Caco-2 (cell line): ENCODE measurements around the gene PRMT3. TPM values are rescaled to one million over a fixed set of nuclear protein-coding genes. Genes with fewer than 3 reads are reported as not detected.

Source experiments
- BruUV-seq: library from RNA; stranded (reverse); fragments of 400-500 nt; replicated peaks from 2 replicates; lab custom pipeline; 2021; lab: Mats Ljungman, UMichigan
- CTCF ChIA-PET: fragments of 300-600 bp; sonication (Branson Sonifier 250); formaldehyde crosslinking; loops from one replicate; lab custom pipeline; 2022; ENCODE audit warnings: antibody characterized with exemption; lab: Charles Lee
- POLR2A ChIA-PET: fragments of 300-600 bp; sonication (Branson Sonifier 250); formaldehyde crosslinking; loops from one replicate; lab custom pipeline; 2022; ENCODE audit warnings: antibody characterized with exemption; lab: Charles Lee
- DNase-seq, 2 experiments: peaks; one replicate each; pipeline versions ENCODE4 v3.0.0 to v3.0.0-alpha.2; 2020 to 2022
- H3K27me3 ChIP-seq: replicated peaks from 2 replicates; pipeline ENCODE4 v1.6.0; 2011; ENCODE audit warnings: low read length; ENCODE audit not compliant: control insufficient read depth, insufficient read depth
- H3K36me3 ChIP-seq: 2 replicates; pipeline ENCODE4 v1.5.1; 2011; ENCODE audit warnings: low read length; ENCODE audit not compliant: control insufficient read depth, insufficient read depth
- H3K4me1 ChIP-seq: fragments of 250-450 bp; sonication (Bioruptor Pico); 2 replicates; pipeline ENCODE4 v1.5.1; 2020; ENCODE audit warnings: mild to moderate bottlenecking
- H3K4me3 ChIP-seq: 2 replicates; pipeline ENCODE4 v1.5.1; 2011; ENCODE audit warnings: low read depth, mild to moderate bottlenecking, control low read depth, low read length
- H3K9me3 ChIP-seq: fragments of 250-450 bp; sonication (Bioruptor Pico); 2 replicates; pipeline ENCODE4 v1.5.1; 2020; ENCODE audit warnings: mild to moderate bottlenecking, moderate library complexity
- H3K27ac Mint-ChIP-seq: one replicate; pipeline ENCODE4 v1.8.0; 2022; ENCODE audit warnings: mixed read lengths; ENCODE audit not compliant: unreplicated experiment
- H3K27me3 Mint-ChIP-seq: one replicate; pipeline ENCODE4 v1.8.0; 2022; ENCODE audit warnings: mixed read lengths; ENCODE audit not compliant: insufficient read depth, unreplicated experiment
- H3K36me3 Mint-ChIP-seq: one replicate; pipeline ENCODE4 v1.8.0; 2022; ENCODE audit warnings: mild to moderate bottlenecking, mixed read lengths; ENCODE audit not compliant: insufficient read depth, unreplicated experiment
- H3K4me1 Mint-ChIP-seq: one replicate; pipeline ENCODE4 v1.8.0; 2022; ENCODE audit warnings: low read depth, mixed read lengths; ENCODE audit not compliant: unreplicated experiment
- H3K4me3 Mint-ChIP-seq: one replicate; pipeline ENCODE4 v1.8.0; 2022; ENCODE audit warnings: mild to moderate bottlenecking, moderate library complexity, mixed read lengths; ENCODE audit not compliant: unreplicated experiment
- H3K9me3 Mint-ChIP-seq: one replicate; pipeline ENCODE4 v1.8.0; 2022; ENCODE audit warnings: mixed read lengths; ENCODE audit not compliant: unreplicated experiment
- CTCF ChIP-seq, 2 experiments: fragments of 200-600 bp in 1 of 2; IDR thresholded peaks; 1 replicate in 1 of 2; 2 replicates in 1 of 2; pipeline versions ENCODE4 v1.5.1 to v1.8.0; 2011 to 2022; ENCODE audit warnings: antibody characterized with exemption in 1 of 2, control low read depth in 1 of 2, inconsistent platforms in 1 of 2, low read depth in 1 of 2, low read length in 1 of 2, mild to moderate bottlenecking in 1 of 2, moderate library complexity in 1 of 2; ENCODE audit not compliant: insufficient read depth in 1 of 2, severe bottlenecking in 1 of 2, unreplicated experiment in 1 of 2
- intact Hi-C: fragments of 100-400 bp; cut with micrococcal nuclease; formaldehyde crosslinking; loops from one replicate; pipeline ENCODE4 v1.10.0; 2022; ENCODE audit not compliant: unreplicated experiment
- total RNA-seq: library from RNA; stranded (reverse); gene quantifications from 2 replicates; pipeline ENCODE4 v1.2.3, GENCODE V29; 2022

PRMT3 gene
- total RNA-seq, 1 experiment from 2014 or later: 26.1 TPM

GRCh38 chr11:20452585-20452984 lies 65.1 kb downstream of the PRMT3 start:
- no peak overlapping the region for H3K4me3 Mint-ChIP-seq
- Histone ChIP-seq H3K27me3 (no peaks in the 10 kb centered on the region), H3K4me3 (no peak overlapping the region), H3K36me3 (no peaks in the 10 kb centered on the region), H3K4me1 (no peaks in the 10 kb centered on the region), H3K9me3 (no peaks in the 10 kb centered on the region)
- TF ChIP-seq CTCF (IDR thresholded peaks at IDR 0.05; ENCODE audit: insufficient read depth in 1 of 2, low read depth in 1 of 2, low read length in 1 of 2, severe bottlenecking in 1 of 2, unreplicated experiment in 1 of 2): no peak
- no peaks in the 10 kb centered on the region for H3K27me3 Mint-ChIP-seq
- no peaks in the 10 kb centered on the region for H3K9me3 Mint-ChIP-seq
- POLR2A ChIA-PET: no interaction called here
- peaks cover 8% of the 10 kb centered on the region for H3K36me3 Mint-ChIP-seq
- no peak for DNase-seq
- H3K27ac Mint-ChIP-seq: no peak overlapping the region
- no TSS peak for BruUV-seq
- CTCF ChIA-PET: no interaction called here
- no peaks in the 10 kb centered on the region for H3K4me1 Mint-ChIP-seq
- intact Hi-C loops: no loop called here

- Histone ChIP-seq H3K36me3 (no peaks in the 10 kb centered on the region), H3K4me3 (no peak overlapping the region), H3K27me3 (no peaks in the 10 kb centered on the region), H3K4me1 (no peaks in the 10 kb centered on the region), H3K9me3 (no peaks in the 10 kb centered on the region)
- CTCF ChIA-PET: no interaction called here
- POLR2A ChIA-PET: no interaction called here
- BruUV-seq: no TSS peak
- Mint-ChIP-seq H3K4me1 (no peaks in the 10 kb centered on the region), H3K36me3 (peaks cover 8% of the 10 kb centered on the region), H3K9me3 (no peaks in the 10 kb centered on the region), H3K4me3 (no peak overlapping the region), H3K27me3 (no peaks in the 10 kb centered on the region), H3K27ac (no peak overlapping the region)
- TF ChIP-seq CTCF (IDR thresholded peaks at IDR 0.05; ENCODE audit: insufficient read depth in 1 of 2, low read depth in 1 of 2, low read length in 1 of 2, severe bottlenecking in 1 of 2, unreplicated experiment in 1 of 2): no peak
- intact Hi-C loops: no loop called here
- DNase-seq: no peak
Measured at GRCh38 chr11:20453657-20454316, 66.3 kb downstream of the PRMT3 start.

- no peaks in the 10 kb centered on the region for H3K36me3 ChIP-seq
- BruUV-seq: no TSS peak
- no peaks in the 10 kb centered on the region for H3K27me3 Mint-ChIP-seq
- no peak overlapping the region for H3K4me3 Mint-ChIP-seq
- no peak overlapping the region for H3K4me3 ChIP-seq
- no peaks in the 10 kb centered on the region for H3K4me1 ChIP-seq
- POLR2A ChIA-PET: no interaction called here
- H3K36me3 Mint-ChIP-seq: peaks cover 8% of the 10 kb centered on the region
- TF ChIP-seq CTCF (IDR thresholded peaks at IDR 0.05; ENCODE audit: insufficient read depth in 1 of 2, low read depth in 1 of 2, low read length in 1 of 2, severe bottlenecking in 1 of 2, unreplicated experiment in 1 of 2): no peak
- H3K27me3 ChIP-seq: no peaks in the 10 kb centered on the region
- no peak overlapping the region for H3K27ac Mint-ChIP-seq
- no peaks in the 10 kb centered on the region for H3K9me3 Mint-ChIP-seq
- intact Hi-C loops: no loop called here
- no peak for DNase-seq
- H3K9me3 ChIP-seq: no peaks in the 10 kb centered on the region
- no peaks in the 10 kb centered on the region for H3K4me1 Mint-ChIP-seq
- CTCF ChIA-PET: no interaction called here
Measured at GRCh38 chr11:20457001-20457799, 69.7 kb downstream of the PRMT3 start.
